CD14-positive monocyte (primary cell): Measurements from ENCODE around the gene FAM227B. TPM values are rescaled to one million over a fixed set of nuclear protein-coding genes. Genes with fewer than 3 reads are reported as not detected.
A peak's percentile ranks its signal among the peaks of the same experiment; 100 is the strongest.

Source experiments
- DNase-seq, 3 donors: peaks; one replicate each; pipeline ENCODE4 v3.0.0-alpha.2; 2011 to 2022
- H2AFZ ChIP-seq: 2 replicates; pipeline ENCODE4 v1.6.0; 2012; ENCODE audit warnings: mild to moderate bottlenecking, low read depth, low read length, inconsistent platforms; ENCODE audit not compliant: insufficient read depth, poor library complexity, severe bottlenecking
- H3K27ac ChIP-seq, 2 donors: 1 replicate in 1 of 2; 2 replicates in 1 of 2; pipeline ENCODE4 v1.5.1; 2012 to 2013; ENCODE audit warnings: low read length in 2 of 2, control low read depth in 1 of 2, inconsistent platforms in 1 of 2, low read depth in 1 of 2, mild to moderate bottlenecking in 1 of 2
- H3K27me3 ChIP-seq, 2 donors: one replicate each; pipeline versions ENCODE4 v1.6.0 to v1.6.1; 2011 to 2013; ENCODE audit warnings: low read length in 2 of 2; ENCODE audit not compliant: control insufficient read depth in 2 of 2, insufficient read depth in 2 of 2
- H3K36me3 ChIP-seq, 2 donors: replicated peaks in 1 of 2; 1 replicate in 1 of 2; 2 replicates in 1 of 2; pipeline versions ENCODE4 v1.5.1 to v1.6.1; 2012 to 2013; ENCODE audit warnings: low read length in 2 of 2, control low read depth in 1 of 2, inconsistent platforms in 1 of 2, mild to moderate bottlenecking in 1 of 2; ENCODE audit not compliant: insufficient read depth in 2 of 2, control insufficient read depth in 1 of 2
- H3K4me1 ChIP-seq, 2 donors: 1 replicate in 1 of 2; 2 replicates in 1 of 2; pipeline versions ENCODE4 v1.5.1 to v1.6.1; 2012 to 2013; ENCODE audit warnings: low read length in 2 of 2, control low read depth in 1 of 2, inconsistent platforms in 1 of 2, mild to moderate bottlenecking in 1 of 2, moderate library complexity in 1 of 2; ENCODE audit not compliant: insufficient read depth in 2 of 2, control insufficient read depth in 1 of 2
- H3K4me2 ChIP-seq: replicated peaks from 2 replicates; pipeline ENCODE3; 2012; ENCODE audit warnings: low read length, moderate library complexity, mild to moderate bottlenecking; ENCODE audit not compliant: poor library complexity, severe bottlenecking; ENCODE audit errors: extremely low read depth
- H3K4me3 ChIP-seq, 3 experiments: fragments of 200-600 bp in 1 of 3; sonication (generic) in 1 of 3; replicated peaks in 1 of 3; 1 replicate in 2 of 3; 2 replicates in 1 of 3; pipeline ENCODE4 v1.5.1; 2011 to 2013; ENCODE audit warnings: low read length in 3 of 3, mild to moderate bottlenecking in 3 of 3, control low read depth in 2 of 3, low read depth in 2 of 3, inconsistent platforms in 1 of 3, moderate library complexity in 1 of 3
- H3K79me2 ChIP-seq: 2 replicates; pipeline ENCODE4 v1.6.0; 2012; ENCODE audit warnings: mild to moderate bottlenecking, control low read depth, inconsistent platforms, low read length, moderate library complexity; ENCODE audit not compliant: insufficient read depth
- H3K9ac ChIP-seq: 2 replicates; pipeline ENCODE4 v1.6.0; 2017; ENCODE audit warnings: low read length, mild to moderate bottlenecking; ENCODE audit not compliant: insufficient read depth, poor library complexity, severe bottlenecking
- H3K9me3 ChIP-seq, 2 donors: replicated peaks in 1 of 2; 1 replicate in 1 of 2; 2 replicates in 1 of 2; pipeline versions ENCODE4 v1.5.1 to v1.6.1; 2012 to 2013; ENCODE audit warnings: low read length in 2 of 2, control low read depth in 1 of 2; ENCODE audit not compliant: control insufficient read depth in 1 of 2, insufficient read depth in 1 of 2
- H4K20me1 ChIP-seq: 2 replicates; pipeline ENCODE4 v1.6.0; 2012; ENCODE audit warnings: mild to moderate bottlenecking, low read length, control low read depth, moderate library complexity; ENCODE audit not compliant: insufficient read depth
- H3K27ac Mint-ChIP-seq, 7 donors: one replicate each; pipeline ENCODE4 v1.8.0; 2020; ENCODE audit warnings: mild to moderate bottlenecking in 7 of 7, mixed read lengths in 7 of 7, moderate library complexity in 6 of 7, inconsistent platforms in 2 of 7
- H3K27me3 Mint-ChIP-seq, 3 donors: one replicate each; pipeline ENCODE4 v1.8.0; 2021 to 2022; ENCODE audit warnings: low read depth in 3 of 3, mild to moderate bottlenecking in 3 of 3, mixed read lengths in 3 of 3, moderate library complexity in 3 of 3, inconsistent platforms in 1 of 3
- H3K36me3 Mint-ChIP-seq, 2 donors: one replicate each; pipeline ENCODE4 v1.8.0; 2020; ENCODE audit warnings: mixed read lengths in 2 of 2, inconsistent platforms in 1 of 2, mild to moderate bottlenecking in 1 of 2
- H3K4me1 Mint-ChIP-seq: one replicate; pipeline ENCODE4 v1.8.0; 2020; ENCODE audit warnings: mild to moderate bottlenecking, mixed read lengths
- H3K4me3 Mint-ChIP-seq, 2 donors: one replicate each; pipeline ENCODE4 v1.8.0; 2020; ENCODE audit warnings: mild to moderate bottlenecking in 2 of 2, mixed read lengths in 2 of 2, moderate library complexity in 1 of 2
- H3K9me3 Mint-ChIP-seq, 7 donors: one replicate each; pipeline ENCODE4 v1.8.0; 2020 to 2022; ENCODE audit warnings: mixed read lengths in 7 of 7, mild to moderate bottlenecking in 6 of 7, moderate library complexity in 6 of 7, inconsistent platforms in 2 of 7
- WGBS: methylation state at CpG from one replicate; pipeline ENCODE4 v1.1.5; 2013; ENCODE audit warnings: missing lambda C conversion rate; ENCODE audit not compliant: insufficient coverage; 5-methylcytosine and 5-hydroxymethylcytosine counted together
- intact Hi-C, 2 donors: fragments of 100-400 bp; cut with micrococcal nuclease; formaldehyde crosslinking; loops; one replicate each; pipeline versions ENCODE4 v1.15.0 to v1.15.1; 2023
- polyA minus RNA-seq: library from RNA; depleted of rRNA, polyadenylated mRNA; stranded (reverse); fragments of >200 nt; gene quantifications from 2 replicates; pipeline ENCODE4 v1.2.3, GENCODE V29; 2012
- polyA plus RNA-seq, 3 donors: library from polyadenylated mRNA; depleted of rRNA in 1 of 3; unstranded in 2 of 3; stranded (reverse) in 1 of 3; fragments of 300-500 nt in 2 of 3; fragments of >200 nt in 1 of 3; fragmentation: Illumina TruSeq in 2 of 3; gene quantifications; 1 replicate in 2 of 3; 2 replicates in 1 of 3; pipeline ENCODE4 v1.2.3, GENCODE V29; 2012 to 2021
- total RNA-seq, 12 experiments: library from RNA in 1 of 12; stranded (reverse) in 1 of 12; fragments of 120-200 nt in 1 of 12; gene quantifications; one replicate each; pipeline ENCODE4 v1.2.4 and lab custom pipeline; 2013 to 2026; ENCODE audit warnings: mixed read lengths in 6 of 12, inconsistent platforms in 1 of 12
- TF ChIP-seq, protein P1 (sequence below): fragments of 200-600 bp; IDR thresholded peaks from one replicate; pipeline ENCODE4 v1.8.0; 2022; ENCODE audit warnings: antibody characterized with exemption, mild to moderate bottlenecking

Gene FAM227B, protein sequence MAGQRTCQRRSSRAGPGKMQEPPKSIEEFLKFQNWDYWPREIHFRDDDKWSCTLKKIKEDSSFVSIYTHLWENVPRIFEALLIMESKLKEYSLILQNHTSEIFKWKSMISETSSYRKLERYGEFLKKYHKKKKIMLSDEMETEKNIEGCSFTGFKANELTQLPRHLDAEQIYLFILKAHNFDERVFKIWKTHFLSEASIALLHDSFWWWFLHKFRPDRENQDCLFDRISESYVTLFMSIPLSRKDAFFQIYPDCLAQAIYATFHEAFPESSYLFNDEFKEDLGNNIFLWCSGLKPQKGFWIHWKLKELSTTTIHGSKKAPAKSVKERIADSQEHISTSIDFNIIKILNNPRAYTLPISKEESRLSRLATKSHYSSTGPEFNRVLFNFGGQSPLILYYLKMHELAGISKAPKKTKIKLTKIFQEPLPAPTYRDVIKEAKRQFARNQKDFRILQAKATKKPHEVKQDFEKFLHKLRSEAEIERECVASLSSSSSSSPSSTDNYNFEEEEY
- total RNA-seq (2013): 0.92 TPM
- polyA plus RNA-seq (under 1 TPM; 0.28 to 0.72 (median 0.49) TPM), polyA minus RNA-seq (0.28 and 0.40 TPM in 2 replicates), total RNA-seq (lab: John Stamatoyannopoulos, UW) (0.17 to 4.5 (median 0.69) reads per million in 11 experiments)

DNA sequence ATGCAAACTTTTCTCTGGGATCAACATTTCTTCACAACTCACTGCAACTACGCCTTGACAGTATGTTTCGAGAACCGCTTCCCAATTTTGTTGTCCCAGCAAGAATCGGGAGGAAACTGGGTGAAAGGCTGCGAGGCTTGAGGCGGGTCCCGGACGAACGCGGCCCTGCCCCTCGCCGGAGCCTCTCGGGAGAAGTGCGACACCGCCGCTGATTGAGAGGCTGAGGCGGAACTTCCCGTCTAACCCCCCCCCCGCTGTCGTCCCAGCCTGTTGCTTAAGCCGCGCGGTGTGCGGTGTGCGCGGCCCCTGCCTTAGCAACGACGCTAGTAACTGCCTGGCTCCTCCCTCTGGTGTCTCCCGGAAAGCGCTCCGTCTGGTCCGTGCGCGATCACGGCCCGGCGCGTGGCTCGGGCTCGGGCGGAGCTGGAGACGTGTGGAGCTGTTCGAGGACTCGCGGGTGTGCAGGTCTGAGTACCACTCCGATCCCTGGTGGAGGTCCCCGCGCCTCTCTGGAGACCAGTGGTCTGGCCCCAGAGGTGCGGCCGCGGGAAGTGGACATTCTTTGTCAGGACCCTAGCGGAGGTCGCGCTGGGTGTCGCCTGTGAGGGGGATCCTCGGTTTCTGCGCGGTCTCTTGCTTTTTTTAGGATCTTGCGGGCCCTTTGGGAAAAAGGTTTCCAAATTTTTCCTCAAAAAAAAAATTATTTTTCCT, at the start of gene FAM227B, which contains the start of gene DTWD1:
Gene FAM227B, minus strand, starts transcription at position 161 of the 711 bp plus-strand sequence. CDS start 5,647 bp downstream, outside the sequence.
Gene DTWD1, plus strand, starts transcription at position 391 of the 711 bp plus-strand sequence. CDS start 4,120 bp downstream, outside the sequence.
- 0% methylated on average over 43 of the region's 59 CpGs for WGBS
- peaks cover 6 to 14% of the 10 kb centered on the region in 2 donors for H3K9me3 ChIP-seq

More for the DNA sequence above, at the start of gene FAM227B, which contains the start of gene DTWD1:
- intact Hi-C loops: loop anchor here (10.0 kb wide), 2 partner anchors 94 to 466 kb away; partner anchors contain the start of gene COPS2 (in 1 of the 2)
- peaks cover 16 to 17% of the 10 kb centered on the region in 2 donors for H3K36me3 Mint-ChIP-seq
- peak within 1 kb of the TSS; percentile 90 to 93 for H3K27ac ChIP-seq
- H3K36me3 ChIP-seq: peaks cover 12 to 23% of the 10 kb centered on the region in 2 donors
- H3K27me3 Mint-ChIP-seq: no peaks in the 10 kb centered on the region
- peak within 1 kb of the TSS; percentile 84 for H3K4me2 ChIP-seq
- peak within 1 kb of the TSS; percentile 92 to 95 for H3K4me3 Mint-ChIP-seq
- H3K9ac ChIP-seq: peak within 1 kb of the TSS; percentile 85
- H2AFZ ChIP-seq: peak within 1 kb of the TSS; percentile 87
- TF ChIP-seq, protein P1, sequence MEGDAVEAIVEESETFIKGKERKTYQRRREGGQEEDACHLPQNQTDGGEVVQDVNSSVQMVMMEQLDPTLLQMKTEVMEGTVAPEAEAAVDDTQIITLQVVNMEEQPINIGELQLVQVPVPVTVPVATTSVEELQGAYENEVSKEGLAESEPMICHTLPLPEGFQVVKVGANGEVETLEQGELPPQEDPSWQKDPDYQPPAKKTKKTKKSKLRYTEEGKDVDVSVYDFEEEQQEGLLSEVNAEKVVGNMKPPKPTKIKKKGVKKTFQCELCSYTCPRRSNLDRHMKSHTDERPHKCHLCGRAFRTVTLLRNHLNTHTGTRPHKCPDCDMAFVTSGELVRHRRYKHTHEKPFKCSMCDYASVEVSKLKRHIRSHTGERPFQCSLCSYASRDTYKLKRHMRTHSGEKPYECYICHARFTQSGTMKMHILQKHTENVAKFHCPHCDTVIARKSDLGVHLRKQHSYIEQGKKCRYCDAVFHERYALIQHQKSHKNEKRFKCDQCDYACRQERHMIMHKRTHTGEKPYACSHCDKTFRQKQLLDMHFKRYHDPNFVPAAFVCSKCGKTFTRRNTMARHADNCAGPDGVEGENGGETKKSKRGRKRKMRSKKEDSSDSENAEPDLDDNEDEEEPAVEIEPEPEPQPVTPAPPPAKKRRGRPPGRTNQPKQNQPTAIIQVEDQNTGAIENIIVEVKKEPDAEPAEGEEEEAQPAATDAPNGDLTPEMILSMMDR: no peak
- no peaks in the 10 kb centered on the region for H4K20me1 ChIP-seq
- H3K4me1 Mint-ChIP-seq: peaks cover 31% of the 10 kb centered on the region
- H3K27ac Mint-ChIP-seq: peak within 1 kb of the TSS; percentile 93 to 99 (median 97)
- peak within 1 kb of the TSS; percentile 80 to 93 (median 91) for H3K4me3 ChIP-seq
- no peaks in the 10 kb centered on the region for H3K27me3 ChIP-seq
- H3K4me1 ChIP-seq: peaks cover 17 to 31% of the 10 kb centered on the region in 2 donors
- peaks cover 44% of the 10 kb centered on the region for H3K79me2 ChIP-seq
- peak; percentile 96 to 98 (median 97) for DNase-seq
- H3K9me3 Mint-ChIP-seq: peaks cover 9 to 25% (median 13%) of the 10 kb centered on the region in 7 donors
